Stimulated activated CD8-positive, alpha-beta memory T cell treated with anti-CD3 and anti-CD28 coated beads, Interleukin-7, amount 100 ng/mL, for 1 hour (primary cell): ENCODE results near the gene SNAI3.

Experiments
- DNase-seq, 2 donors: peaks; one replicate each; pipeline ENCODE4 v3.0.0-alpha.2; 2020; ENCODE audit warnings: low read depth in 2 of 2

Gene SNAI3

DNA sequence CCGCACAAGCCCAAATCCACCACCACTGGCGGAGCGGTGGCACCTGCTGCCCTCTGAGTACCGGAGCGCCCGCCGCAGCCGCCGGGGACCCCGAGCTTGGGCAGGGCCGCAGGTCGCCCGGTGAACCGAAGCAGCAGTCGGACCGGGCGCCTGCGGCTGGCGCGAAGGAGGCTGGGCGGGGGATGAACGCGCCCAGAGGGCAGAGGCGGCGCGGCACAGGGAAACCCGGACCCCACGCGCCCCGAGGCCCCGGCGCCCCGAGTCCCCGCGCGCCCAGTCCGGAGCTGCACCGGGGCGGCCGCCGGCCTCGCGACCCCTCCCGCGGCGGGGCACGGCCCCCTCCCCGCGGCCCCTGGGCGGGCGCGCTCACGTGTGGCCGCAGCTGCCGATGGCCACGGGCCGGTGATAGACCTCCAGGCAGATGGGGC is 19.5 kb upstream of the SNAI3 start:
- DNase-seq: no peak

- DNase-seq: no peak
Measured at GRCh38 chr16:88705076-88705684, 18.9 kb upstream of the SNAI3 start.

DNA sequence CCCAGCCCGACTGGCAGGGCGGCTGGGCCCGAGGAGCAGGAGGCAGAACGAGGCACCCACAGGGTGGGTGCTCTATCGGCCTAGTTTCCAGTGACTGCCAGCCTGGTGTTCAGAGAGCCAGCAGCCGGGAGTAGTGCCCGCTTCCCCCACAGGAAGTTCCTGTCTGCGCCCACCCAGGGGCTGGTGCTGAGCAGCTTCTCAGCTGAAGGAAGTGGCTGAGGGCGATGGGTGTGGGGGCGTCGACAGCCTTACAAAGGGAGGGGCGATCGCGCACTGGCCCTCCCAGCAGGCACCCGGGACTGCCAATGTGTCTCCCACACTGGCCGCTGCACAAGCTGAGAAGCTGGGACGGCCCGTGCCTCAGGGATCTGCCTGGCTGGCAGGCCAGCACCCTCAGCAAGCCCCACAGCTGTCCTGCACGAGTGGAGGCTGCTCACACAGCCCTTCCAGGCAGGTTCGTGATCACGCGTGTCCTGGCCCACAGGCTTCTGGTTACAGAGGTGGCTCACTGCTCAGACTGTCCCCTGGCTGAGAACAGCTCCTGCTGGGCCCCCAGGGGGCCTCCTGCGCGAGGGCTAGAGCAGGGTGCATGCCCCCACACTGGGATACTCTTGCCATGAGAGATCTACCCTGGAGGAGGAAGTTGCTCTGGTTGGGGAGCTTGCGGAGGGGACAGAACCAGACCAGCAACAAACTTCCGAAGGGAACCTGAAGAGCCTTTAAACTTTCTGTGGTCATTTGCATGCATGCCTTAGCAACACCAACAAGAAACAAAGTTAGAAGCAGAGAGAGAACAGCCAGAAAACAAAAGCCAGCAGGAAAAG is 17.4 kb upstream of the SNAI3 start:
- DNase-seq: peak; percentile 40 to 59

DNA sequence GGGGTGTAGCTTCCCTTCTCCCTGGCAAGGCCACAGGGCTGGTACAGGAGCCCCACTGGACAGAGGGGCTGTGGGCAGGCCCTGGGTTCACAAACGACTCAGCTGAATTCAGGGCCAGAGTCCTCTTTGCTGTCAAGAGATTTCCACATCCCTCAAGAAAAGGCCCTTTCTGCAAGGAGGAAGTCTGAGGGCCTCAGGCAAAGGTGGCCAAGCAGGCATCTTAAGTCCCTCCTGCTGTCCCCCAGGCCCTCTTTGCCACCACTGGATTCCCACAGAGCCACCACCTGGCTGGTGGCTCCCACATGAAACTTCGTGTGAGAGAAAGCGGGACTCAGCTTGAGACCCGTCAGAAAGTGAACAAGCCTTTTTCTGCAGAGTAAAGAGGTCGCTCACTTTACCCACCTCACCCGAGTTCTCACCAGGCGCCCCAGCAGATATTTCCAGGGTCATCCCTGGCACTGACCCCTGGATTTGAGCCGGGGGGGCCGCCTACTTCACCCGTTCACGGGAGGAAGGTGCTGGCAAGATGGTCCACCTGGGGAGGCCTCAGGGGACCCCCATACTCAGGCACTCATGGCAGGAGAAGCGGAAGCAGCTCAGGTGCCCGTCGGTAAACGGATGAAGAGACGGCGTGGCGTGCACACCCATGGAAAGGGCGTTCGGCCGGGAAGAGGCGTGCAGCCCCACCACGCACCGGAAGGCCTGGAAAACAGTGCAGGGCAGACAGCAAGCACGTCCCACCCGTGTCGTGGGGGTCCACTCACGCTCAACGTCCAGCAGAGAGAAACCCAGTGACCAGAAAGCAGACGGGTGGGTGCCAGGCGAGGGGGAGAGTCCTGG is 16.3 kb upstream of the SNAI3 start:
- no peak for DNase-seq

DNA sequence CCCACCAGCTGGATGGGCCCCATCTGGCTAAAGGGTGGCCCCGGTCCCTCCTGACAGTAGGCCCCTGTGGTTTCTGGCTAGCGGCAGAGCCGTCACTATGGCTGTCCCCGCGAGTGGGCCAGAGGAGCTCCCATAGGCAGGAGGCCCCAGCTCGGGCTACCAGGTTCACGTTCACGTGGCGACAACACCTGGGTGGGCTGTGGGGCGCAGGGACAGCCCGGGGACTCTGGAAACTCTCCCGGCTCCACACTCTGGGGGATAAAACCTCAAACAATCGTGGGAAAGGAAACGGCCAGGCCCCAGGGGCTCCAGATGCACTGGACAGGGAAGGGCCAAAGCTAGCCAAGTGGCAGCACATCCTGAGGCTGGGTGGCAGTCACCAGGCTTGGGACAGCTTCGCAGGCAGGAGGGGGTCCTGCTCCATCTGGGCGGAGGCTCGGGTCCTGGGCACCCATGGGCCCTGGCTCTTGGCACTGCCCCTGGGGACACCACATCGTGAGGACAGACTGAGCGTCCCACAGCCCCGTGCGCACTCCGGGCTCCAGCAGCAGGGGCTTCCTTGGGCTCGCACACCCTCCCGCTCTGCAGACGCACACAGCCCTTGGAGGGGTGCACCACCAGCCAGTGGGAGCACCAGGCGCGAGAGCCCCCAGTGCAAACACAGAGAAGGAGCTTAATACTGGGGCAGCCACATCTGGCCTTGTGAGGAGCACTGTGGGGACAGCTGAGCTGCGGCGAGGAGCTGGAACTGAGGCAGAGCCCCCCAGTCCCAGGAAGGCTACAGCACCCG is 15.5 kb upstream of the SNAI3 start:
- DNase-seq: no peak

GRCh38 chr16:88700636-88701482 is 14.6 kb upstream of the SNAI3 start:
- DNase-seq: peak; percentile 91

- DNase-seq: no peak
Measured at GRCh38 chr16:88700322-88700635, 14.0 kb upstream of the SNAI3 start.

- no peak for DNase-seq
Measured at GRCh38 chr16:88699180-88699579, 12.9 kb upstream of the SNAI3 start.

GRCh38 chr16:88698646-88699045 is 12.3 kb upstream of the SNAI3 start:
- DNase-seq: no peak

DNA sequence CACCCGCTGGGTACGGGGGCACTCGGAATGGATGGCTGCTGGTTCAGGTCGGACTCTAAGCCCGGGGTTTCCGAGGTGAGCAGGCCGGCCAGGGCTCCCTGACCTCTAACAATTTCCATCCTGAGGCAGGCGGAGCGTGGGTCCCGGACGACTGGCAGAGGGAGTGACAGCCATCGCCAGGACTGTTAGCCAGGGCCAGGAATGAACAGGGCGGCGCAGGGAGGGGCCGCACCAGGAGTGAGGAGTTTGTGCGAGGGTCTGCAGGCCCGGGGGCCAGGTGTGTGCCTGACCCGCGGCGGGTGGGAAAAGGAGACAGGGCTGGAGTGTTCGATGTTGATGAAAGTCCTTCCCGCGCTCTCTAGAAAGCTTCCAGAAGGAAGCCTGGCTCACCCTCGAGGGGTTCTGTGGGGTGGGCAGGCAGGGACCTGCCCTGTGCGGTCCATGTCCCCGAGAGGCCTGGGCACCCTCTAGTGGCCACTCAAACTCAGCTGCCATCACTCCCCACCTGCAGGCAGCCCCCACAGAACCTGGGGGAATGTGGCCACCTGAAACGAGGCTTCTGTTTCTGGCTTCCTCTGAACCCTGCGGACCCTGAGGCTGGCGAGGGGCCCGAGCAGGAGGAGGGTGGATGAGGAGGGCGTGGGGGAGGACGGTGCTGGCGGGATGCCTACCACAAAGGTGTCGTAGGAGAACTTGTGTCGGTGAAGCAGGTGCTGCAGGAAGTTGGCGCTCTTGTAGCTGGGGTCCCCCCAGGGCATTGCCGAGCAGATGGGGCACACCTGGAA is 11.7 kb upstream of the SNAI3 start:
- no peak for DNase-seq

- no peak for DNase-seq
Measured at GRCh38 chr16:88697116-88697830, 11.0 kb upstream of the SNAI3 start.

- no peak for DNase-seq
Measured at GRCh38 chr16:88696441-88696840, 10.1 kb upstream of the SNAI3 start.

- DNase-seq: no peak
Measured at GRCh38 chr16:88695753-88696152, 9.4 kb upstream of the SNAI3 start.

DNA sequence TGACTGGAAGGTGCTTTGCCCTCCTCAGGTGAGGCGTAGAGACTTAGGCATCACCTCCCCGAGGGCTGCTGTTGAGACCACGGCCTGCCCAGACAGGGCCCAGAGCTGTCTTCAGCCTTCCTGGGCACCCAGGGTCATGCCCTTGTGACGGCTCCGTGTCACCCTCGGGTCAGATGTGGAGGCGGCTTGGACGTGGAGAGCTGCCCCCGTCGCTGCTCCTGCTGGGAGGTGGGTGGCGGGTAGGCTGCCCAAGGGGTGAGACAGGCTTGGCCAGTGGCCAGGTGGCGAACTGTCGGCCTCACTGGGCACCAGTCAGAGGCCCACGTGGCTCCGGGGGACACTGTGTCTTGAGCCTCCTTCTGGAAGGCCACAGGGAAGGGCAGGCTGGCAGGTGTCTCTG is 8.9 kb upstream of the SNAI3 start:
- no peak for DNase-seq

- no peak for DNase-seq
Measured at GRCh38 chr16:88694221-88695087, 8.1 kb upstream of the SNAI3 start.

GRCh38 chr16:88693420-88694177 is 7.3 kb upstream of the SNAI3 start:
- DNase-seq: no peak

DNA sequence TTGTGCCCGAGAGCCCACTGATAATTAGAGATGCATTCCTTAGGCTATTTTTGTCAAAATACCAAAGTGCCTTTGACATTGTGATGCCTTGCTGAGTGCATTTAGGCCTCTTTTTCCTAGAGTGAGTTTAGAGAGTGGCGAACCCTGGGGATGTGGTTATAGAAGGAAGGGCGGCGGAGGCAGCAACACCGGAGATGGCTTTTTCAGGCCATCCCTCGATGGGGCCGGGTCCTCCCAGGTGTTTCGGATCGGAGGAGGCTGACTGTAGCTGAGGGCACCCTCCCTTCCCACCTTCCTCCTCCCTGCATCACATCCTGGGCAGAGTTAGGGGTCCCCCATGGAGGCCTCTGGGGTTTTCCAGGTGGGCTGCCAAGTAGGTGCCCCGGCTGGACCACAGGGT is 6.6 kb upstream of the SNAI3 start:
- DNase-seq: no peak
